NOMO-1 treated with dmso at 0.1 percent for 144 hours (cell line): Measurements from ENCODE around the gene ACSF3.

Experiments
- DNase-seq: peaks from one replicate; lab custom pipeline; 2025; ENCODE audit not compliant: unreplicated experiment; lab: John Stamatoyannopoulos, UW

The ACSF3 gene

DNA sequence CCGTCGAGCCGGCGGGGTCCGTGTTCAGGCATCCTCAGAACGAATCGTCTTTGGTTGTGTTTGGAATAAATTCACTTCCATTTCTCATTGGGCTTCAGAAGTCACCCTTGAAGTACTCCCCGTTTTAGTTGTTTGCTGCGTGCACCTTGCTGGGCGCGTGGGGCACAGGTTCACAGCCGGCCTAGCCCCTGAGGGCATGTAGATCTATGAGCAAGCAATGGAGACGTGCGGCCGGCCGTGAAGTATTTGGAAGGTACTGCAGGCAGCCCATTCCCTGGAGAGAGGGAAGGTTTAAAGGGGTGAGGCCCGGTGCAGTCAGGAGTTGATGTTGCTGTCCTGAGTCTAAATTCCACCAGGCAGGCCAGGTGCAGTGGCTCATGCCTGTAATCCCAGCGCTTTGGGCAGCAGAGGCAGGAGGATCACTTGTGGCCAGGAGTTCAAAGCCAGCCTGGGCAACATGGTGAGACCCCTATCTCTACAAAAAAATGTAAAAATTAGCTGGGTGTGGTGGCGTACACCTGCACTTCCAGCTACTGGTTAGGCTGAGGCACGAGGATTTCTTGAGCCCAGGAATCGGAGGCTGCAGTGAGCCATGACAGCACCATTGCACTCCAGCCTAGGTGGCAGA is 714 bp downstream of the ACSF3 start:
- no peak for DNase-seq

DNA sequence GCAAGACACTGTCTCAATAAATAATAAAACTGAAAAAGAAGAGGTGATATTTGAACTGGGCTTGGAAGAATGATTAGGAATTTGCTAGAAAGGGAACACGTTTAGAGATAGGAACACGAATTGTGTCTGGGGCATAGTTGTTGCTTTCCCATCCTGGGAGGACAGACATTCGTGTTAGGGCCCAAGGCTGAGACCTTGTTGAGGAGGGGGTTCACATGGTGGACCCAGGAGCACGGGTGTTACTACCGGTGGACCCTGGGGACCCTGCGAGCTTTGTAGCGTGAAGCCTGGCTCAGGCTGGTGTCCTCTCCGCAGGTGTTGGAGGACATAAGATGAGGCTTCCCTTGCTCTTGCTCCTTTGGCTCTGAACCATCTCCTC is 1.2 kb downstream of the ACSF3 start:
- DNase-seq: no peak

DNA sequence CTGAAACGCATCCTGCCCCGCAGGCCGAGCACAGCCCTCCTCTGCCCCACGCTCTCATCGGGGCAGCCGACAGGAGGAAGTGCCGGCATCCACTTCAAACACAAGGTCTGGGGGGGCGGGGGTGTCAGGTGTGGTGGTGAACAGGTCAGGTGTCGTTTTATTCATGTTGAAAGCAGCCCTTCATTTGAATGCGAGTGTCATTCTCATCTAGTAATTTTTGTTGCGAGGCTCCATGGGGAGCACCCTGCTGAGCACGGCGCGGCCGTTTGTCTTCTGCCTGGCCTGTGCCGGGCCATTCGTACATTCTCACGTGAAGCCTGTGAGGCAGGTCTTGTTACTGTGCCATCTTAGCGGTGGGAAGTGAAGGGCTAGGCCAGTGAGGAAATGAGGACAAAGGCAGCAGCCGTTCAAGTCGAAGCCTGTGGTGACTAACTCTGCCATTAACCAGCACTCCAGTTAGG is 1.9 kb downstream of the ACSF3 start:
- no peak for DNase-seq

GRCh38 chr16:89096042-89096717 is 2.5 kb downstream of the ACSF3 start:
- DNase-seq: no peak

DNA sequence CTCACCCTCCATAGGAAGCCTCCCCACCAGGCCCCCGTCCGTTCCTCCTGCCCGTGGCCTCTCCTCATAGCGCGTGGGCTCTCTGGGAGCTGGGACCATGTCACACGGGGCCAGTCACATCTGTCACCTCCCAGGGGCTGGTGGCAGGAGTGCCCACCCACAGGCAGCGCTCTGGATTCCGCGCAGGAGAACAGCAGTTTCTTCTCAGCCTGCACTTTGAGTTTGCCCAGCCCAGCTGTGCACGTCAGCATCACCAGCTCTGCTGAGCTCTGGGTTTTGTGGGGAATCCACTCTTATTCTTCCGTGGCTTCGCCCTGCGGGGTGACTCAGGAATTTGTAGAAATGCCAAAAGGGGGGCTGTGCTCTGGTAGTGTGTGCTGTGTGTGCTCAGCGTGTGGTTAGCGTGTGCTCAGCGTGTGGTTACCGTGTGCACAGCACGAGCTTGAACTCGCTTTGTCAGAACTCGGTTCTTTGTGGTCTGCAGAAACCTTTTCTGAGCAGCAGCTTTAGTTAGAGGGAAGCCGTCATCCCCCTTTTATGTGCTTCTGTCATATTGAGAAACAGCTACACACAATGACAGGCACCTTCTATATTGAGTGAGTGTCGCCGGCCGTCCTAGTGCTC is 3.2 kb downstream of the ACSF3 start:
- DNase-seq: no peak

GRCh38 chr16:89097392-89097772 is 3.7 kb downstream of the ACSF3 start:
- DNase-seq: no peak

DNA sequence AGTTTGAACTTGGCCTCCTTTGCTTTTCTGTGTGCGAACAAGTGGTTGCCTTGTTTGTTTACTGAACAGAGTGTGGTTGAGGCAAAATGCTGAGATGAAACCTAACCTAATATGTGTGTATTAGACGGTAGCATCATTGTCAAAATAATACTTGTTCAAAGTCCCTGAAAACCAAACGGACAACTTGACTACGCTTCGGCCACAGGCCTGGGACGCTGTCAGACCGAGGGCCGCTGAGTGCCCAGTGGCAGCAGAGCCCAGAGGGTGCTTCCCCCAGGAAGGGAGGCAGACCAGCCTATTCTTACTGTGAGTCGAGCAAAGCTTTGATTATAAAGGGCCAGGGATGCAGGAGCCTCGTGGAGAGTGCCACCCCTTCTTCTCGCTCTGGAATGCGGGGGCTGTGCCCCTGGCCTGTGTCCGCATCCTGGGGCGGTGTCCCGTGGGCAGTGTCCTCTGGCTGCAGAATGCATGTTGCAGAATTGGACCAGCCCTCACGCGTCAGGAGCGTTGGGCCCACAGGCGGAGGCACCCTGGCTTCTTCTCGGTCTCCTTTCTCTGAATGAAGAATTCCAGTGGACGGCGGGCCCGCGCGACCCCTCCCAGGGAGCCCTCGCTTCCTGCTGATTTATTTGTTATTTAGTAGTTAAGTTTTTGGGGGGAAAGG is 5.2 kb downstream of the ACSF3 start:
- DNase-seq: no peak

- no peak for DNase-seq
Observed at GRCh38 chr16:89099905-89100304, 6.3 kb downstream of the ACSF3 start.

DNA sequence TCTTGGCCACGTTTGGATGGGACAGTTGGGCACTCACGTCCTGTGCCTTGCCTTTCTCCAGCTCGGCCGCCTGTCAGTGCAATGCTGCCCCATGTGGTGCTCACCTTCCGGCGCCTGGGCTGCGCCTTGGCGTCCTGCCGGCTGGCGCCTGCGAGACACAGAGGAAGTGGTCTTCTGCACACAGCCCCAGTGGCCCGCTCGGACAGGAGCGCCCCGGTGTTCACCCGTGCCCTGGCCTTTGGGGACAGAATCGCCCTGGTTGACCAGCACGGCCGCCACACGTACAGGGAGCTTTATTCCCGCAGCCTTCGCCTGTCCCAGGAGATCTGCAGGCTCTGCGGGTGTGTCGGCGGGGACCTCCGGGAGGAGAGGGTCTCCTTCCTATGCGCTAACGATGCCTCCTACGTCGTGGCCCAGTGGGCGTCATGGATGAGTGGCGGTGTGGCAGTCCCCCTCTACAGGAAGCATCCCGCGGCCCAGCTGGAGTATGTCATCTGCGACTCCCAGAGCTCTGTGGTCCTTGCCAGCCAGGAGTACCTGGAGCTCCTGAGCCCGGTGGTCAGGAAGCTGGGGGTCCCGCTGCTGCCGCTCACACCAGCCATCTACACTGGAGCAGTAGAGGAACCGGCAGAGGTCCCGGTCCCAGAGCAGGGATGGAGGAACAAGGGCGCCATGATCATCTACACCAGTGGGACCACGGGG is 7.1 kb downstream of the ACSF3 start:
- no peak for DNase-seq

GRCh38 chr16:89101303-89102040 is 7.8 kb downstream of the ACSF3 start:
- no peak for DNase-seq

GRCh38 chr16:89102041-89102471 is 8.4 kb downstream of the ACSF3 start:
- no peak for DNase-seq

DNA sequence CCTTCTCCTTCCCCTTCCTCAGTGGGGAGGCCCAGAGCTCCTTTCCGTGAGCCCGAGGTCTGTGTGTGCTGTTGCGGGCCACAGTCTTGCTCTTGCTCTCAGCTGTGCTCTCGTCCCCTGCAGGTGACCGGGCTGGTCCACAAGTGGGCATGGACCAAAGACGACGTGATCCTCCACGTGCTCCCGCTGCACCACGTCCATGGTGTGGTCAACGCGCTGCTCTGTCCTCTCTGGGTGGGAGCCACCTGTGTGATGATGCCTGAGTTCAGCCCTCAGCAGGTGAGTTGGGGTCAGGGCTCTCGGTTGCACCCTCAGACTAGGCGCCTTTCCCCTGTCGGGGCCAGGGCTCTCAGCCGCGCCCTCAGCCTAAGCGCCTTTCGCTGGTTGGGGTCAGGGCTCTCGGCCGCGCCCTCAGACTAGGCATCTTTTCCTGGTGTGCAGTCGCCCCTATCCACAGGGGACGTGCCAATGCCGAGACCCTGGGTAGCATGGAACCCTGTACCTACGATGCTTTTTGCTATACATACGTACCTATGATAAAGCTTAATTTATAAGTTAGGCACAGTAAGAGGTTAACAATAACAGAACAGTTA is 8.9 kb downstream of the ACSF3 start:
- no peak for DNase-seq

GRCh38 chr16:89103156-89103555 is 9.5 kb downstream of the ACSF3 start:
- DNase-seq: no peak

- DNase-seq: no peak
Observed at GRCh38 chr16:89103781-89104180, 10.1 kb downstream of the ACSF3 start.

DNA sequence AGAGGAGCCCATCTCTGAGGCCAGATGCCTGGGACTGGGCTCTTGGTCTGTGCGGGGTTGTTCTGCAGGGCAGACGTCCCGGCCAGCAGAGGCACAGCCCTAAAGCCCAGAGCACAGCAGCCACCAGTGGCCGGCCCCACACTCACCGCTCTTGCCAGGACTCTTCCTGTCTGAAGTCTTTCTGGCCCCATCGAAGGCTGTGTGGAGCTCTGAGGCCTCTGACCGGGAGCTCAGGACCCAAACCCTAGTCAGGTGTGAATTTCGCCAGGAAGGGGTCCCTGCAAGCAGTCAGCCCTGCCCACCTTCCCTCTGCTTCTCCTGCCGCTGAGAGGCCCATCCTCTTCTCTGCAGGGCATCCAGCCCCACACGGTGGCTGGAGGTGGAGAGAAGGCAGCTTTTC is 10.7 kb downstream of the ACSF3 start:
- DNase-seq: no peak

GRCh38 chr16:89104930-89105571 is 11.4 kb downstream of the ACSF3 start:
- DNase-seq: no peak

- no peak for DNase-seq
Observed at GRCh38 chr16:89105599-89106151, 12.0 kb downstream of the ACSF3 start.

GRCh38 chr16:89106533-89107202 is 13.0 kb downstream of the ACSF3 start:
- DNase-seq: no peak

DNA sequence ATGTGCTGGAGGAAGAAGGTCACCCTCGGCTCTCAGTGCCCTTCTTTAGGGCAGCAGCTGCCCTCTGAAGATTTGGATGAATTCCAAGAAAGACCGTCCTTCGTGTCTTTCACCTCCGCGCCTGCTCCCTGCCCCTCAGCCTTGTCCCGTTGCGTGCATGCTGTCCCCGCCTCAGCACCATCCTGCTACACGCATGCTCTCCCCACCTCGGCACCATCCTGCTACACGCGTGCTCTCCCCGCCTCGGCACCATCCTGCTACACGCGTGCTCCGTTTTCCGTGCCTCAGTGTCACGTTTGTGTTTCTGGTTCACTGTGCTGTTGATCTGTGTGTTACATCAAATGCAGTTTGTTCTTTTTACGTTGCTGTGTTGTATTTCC is 13.5 kb downstream of the ACSF3 start:
- no peak for DNase-seq
